KMS-11 (cell line): ENCODE measurements around the gene RPS29.

Experiments
- H2AFZ ChIP-seq: fragments of 200-600 bp; sonication (generic); 2 replicates; pipeline ENCODE4 v1.6.1; 2016; ENCODE audit warnings: antibody characterized with exemption, mixed run types, low read depth
- H3K27ac ChIP-seq: fragments of 200-600 bp; sonication (generic); 2 replicates; pipeline ENCODE4 v1.6.1; 2016; ENCODE audit warnings: mild to moderate bottlenecking, mixed run types
- H3K27me3 ChIP-seq: fragments of 200-600 bp; sonication (generic); 2 replicates; pipeline ENCODE4 v1.6.1; 2017; ENCODE audit warnings: mild to moderate bottlenecking, low read depth, mixed run types, moderate library complexity; ENCODE audit not compliant: insufficient read depth
- H3K36me3 ChIP-seq: fragments of 200-600 bp; sonication (generic); 2 replicates; pipeline ENCODE4 v1.6.1; 2017; ENCODE audit warnings: mild to moderate bottlenecking, mixed run types; ENCODE audit not compliant: insufficient read depth
- H3K4me1 ChIP-seq: fragments of 200-600 bp; sonication (generic); 2 replicates; pipeline ENCODE4 v1.6.1; 2016; ENCODE audit warnings: mild to moderate bottlenecking, low read depth, mixed run types; ENCODE audit not compliant: poor library complexity, severe bottlenecking
- H3K4me2 ChIP-seq: fragments of 200-600 bp; sonication (generic); 2 replicates; pipeline ENCODE4 v1.7.0; 2016; ENCODE audit warnings: mild to moderate bottlenecking, mixed run types
- H3K4me3 ChIP-seq: fragments of 200-600 bp; sonication (generic); IDR thresholded peaks from 2 replicates; pipeline ENCODE4 v1.6.1; 2017; ENCODE audit warnings: low read depth, low read length, mixed read lengths; ENCODE audit not compliant: insufficient read depth
- H3K79me2 ChIP-seq: fragments of 200-600 bp; sonication (generic); 2 replicates; pipeline ENCODE4 v1.6.1; 2016; ENCODE audit warnings: low read depth, mixed run types; ENCODE audit not compliant: insufficient read depth
- H3K9ac ChIP-seq: fragments of 200-600 bp; sonication (generic); 2 replicates; pipeline ENCODE4 v1.6.1; 2016; ENCODE audit warnings: mild to moderate bottlenecking, mixed run types
- H4K20me1 ChIP-seq: fragments of 200-600 bp; sonication (generic); 2 replicates; pipeline ENCODE4 v1.6.1; 2016; ENCODE audit warnings: mild to moderate bottlenecking, mixed run types; ENCODE audit not compliant: insufficient read depth
- TF ChIP-seq, protein P1 (sequence below): fragments of 200-600 bp; sonication (generic); conservative IDR thresholded peaks from 2 replicates; pipeline ENCODE4 v1.6.1; 2017; ENCODE audit warnings: low read depth, mild to moderate bottlenecking, antibody characterized with exemption, low read length, moderate library complexity, mixed read lengths

Gene RPS29

DNA sequence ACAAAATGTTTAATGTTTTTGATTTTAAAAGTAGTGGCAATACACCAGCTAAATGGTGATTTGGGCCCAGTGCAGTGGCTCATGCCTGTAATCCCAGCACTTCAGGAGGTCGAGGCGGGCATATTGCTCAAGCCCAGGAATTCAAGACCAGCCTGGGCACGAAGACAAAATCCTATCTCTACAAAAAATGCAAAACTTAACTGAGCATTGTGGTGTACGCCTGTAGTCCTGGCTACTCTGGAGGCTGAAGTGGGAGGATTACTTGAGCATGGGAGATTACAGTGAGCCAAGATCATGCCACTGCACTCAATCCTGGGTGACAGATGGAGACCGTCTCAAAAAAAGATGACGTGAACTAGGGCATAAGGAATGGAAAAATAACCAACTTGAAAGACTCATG lies 29.6 kb upstream of the RPS29 start:
- H3K79me2 ChIP-seq = peaks cover 42% of the 10 kb centered on the region

DNA sequence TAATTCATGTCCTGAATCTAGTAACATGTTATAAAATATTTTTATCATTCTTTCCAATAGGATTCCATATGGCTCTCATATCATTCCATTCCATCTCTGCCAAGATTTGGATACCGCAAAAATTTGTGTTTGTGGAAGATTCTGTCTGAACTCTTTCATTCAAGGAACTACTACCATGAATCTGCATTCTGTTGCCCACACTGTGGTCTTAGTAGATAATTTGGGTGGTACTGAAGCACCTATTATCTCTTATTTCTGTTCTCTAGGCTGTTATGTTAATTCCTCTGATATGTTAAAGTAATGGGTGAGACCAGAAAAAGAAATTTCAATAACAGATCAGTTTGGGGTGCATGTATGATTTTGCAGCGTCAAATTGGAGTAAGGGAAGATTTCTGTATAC lies 28.0 kb upstream of the RPS29 start:
- Histone ChIP-seq H3K27me3 (no peaks in the 10 kb centered on the region), H3K4me3 (no peak overlapping the region), H3K79me2 (peaks cover 28% of the 10 kb centered on the region), H4K20me1 (no peaks in the 10 kb centered on the region), H3K4me2 (no peak overlapping the region), H3K4me1 (peaks cover 13% of the 10 kb centered on the region), H3K9ac (no peak overlapping the region), H3K27ac (no peak overlapping the region), H2AFZ (no peak overlapping the region), H3K36me3 (peaks cover 7% of the 10 kb centered on the region; the same call in 1 of the 2 replicates)
- TF ChIP-seq, protein P1, sequence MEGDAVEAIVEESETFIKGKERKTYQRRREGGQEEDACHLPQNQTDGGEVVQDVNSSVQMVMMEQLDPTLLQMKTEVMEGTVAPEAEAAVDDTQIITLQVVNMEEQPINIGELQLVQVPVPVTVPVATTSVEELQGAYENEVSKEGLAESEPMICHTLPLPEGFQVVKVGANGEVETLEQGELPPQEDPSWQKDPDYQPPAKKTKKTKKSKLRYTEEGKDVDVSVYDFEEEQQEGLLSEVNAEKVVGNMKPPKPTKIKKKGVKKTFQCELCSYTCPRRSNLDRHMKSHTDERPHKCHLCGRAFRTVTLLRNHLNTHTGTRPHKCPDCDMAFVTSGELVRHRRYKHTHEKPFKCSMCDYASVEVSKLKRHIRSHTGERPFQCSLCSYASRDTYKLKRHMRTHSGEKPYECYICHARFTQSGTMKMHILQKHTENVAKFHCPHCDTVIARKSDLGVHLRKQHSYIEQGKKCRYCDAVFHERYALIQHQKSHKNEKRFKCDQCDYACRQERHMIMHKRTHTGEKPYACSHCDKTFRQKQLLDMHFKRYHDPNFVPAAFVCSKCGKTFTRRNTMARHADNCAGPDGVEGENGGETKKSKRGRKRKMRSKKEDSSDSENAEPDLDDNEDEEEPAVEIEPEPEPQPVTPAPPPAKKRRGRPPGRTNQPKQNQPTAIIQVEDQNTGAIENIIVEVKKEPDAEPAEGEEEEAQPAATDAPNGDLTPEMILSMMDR = no peak

More for the DNA sequence above, 29.6 kb upstream of the RPS29 start:
- Histone ChIP-seq H4K20me1 (no peaks in the 10 kb centered on the region), H3K4me2 (no peak overlapping the region), H3K4me3 (no peak overlapping the region), H3K36me3 (peaks cover 7% of the 10 kb centered on the region; the same call in 1 of the 2 replicates), H2AFZ (no peak overlapping the region), H3K27ac (no peak overlapping the region), H3K27me3 (no peaks in the 10 kb centered on the region), H3K9ac (no peak overlapping the region), H3K4me1 (peaks cover 13% of the 10 kb centered on the region)
- TF ChIP-seq, protein P1 = no peak

DNA sequence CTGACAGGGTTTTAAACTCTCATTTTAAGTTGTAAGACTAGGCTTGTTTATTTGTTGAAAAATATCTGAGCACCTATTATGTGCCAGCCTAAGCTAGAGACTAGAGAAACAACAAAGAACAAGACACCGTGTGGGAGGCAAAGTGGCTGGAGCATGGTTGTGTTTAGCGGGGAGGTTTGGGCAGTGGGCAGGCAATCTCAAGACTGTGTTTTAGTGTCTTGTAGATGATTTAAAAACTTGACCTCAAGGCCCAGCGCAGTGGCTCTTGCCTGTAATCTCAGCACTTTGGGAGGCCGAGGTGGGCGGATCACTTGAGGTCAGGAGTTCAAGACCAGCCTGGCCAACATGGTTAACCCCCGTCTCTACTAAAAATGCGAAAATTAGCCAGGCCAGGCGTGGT lies 26.5 kb upstream of the RPS29 start:
- Histone ChIP-seq H3K9ac (no peak overlapping the region), H3K36me3 (no peaks in the 10 kb centered on the region; the same call in 1 of the 2 replicates), H4K20me1 (no peaks in the 10 kb centered on the region), H3K79me2 (peaks cover 13% of the 10 kb centered on the region; the same call in 1 of the 2 replicates), H3K27ac (no peak overlapping the region), H3K27me3 (no peaks in the 10 kb centered on the region), H2AFZ (no peak overlapping the region), H3K4me2 (no peak overlapping the region), H3K4me3 (no peak overlapping the region), H3K4me1 (no peaks in the 10 kb centered on the region)
- TF ChIP-seq, protein P1 = no peak

DNA sequence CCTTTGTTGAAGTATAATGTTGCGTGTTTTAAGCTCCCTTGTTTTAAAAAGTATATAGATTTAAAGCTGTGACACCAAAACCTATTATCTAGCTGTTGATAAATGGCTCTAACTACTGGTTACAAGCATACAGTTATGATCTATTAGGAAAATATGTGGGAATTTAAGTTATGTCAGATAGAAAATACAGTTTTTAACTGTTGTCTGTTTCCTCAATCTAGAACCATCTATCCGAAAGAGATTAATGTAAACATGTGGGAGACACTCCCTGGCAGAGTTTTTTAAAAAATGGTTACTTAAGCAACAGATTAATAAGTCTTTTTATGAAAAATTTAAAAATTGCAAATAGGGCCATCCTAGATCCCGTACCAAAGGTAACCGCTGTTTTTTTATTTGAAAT lies 26.1 kb upstream of the RPS29 start:
- no peaks in the 10 kb centered on the region for H3K36me3 ChIP-seq
- H3K4me3 ChIP-seq = no peak overlapping the region
- no peaks in the 10 kb centered on the region for H4K20me1 ChIP-seq
- H3K27me3 ChIP-seq = no peaks in the 10 kb centered on the region
- no peaks in the 10 kb centered on the region for H3K4me1 ChIP-seq
- H3K27ac ChIP-seq = no peak overlapping the region
- no peak overlapping the region for H3K9ac ChIP-seq
- H2AFZ ChIP-seq = no peak overlapping the region
- TF ChIP-seq, protein P1 = no peak
- peaks cover 8% of the 10 kb centered on the region; the same call in 1 of the 2 replicates for H3K79me2 ChIP-seq
- H3K4me2 ChIP-seq = no peak overlapping the region
